Ishikawa (cell line): Measurements from ENCODE around the gene DLX1.
A peak's percentile ranks its signal among the peaks of the same experiment; 100 is the strongest.

Experiments used
- CREB1 ChIP-seq: IDR thresholded peaks from 2 replicates; pipeline ENCODE4 v1.6.1; 2012; ENCODE audit warnings: low read depth
- EP300 ChIP-seq: IDR thresholded peaks from 2 replicates; pipeline ENCODE4 v1.6.1; 2012; ENCODE audit warnings: borderline replicate concordance
- RAD21 ChIP-seq: IDR thresholded peaks from 2 replicates; pipeline ENCODE4 v1.6.1; 2012; ENCODE audit warnings: low read depth
- TAF1 ChIP-seq: IDR thresholded peaks from 2 replicates; pipeline ENCODE4 v1.6.1; 2012; ENCODE audit warnings: low read depth, mild to moderate bottlenecking
- TEAD4 ChIP-seq: IDR thresholded peaks from 2 replicates; pipeline ENCODE4 v1.6.1; 2012
- TF ChIP-seq, protein P1 (sequence below): IDR thresholded peaks from 2 replicates; pipeline ENCODE4 v1.6.1; 2012; ENCODE audit warnings: low read depth, mild to moderate bottlenecking
- TF ChIP-seq, protein P2 (sequence below): IDR thresholded peaks from 2 replicates; pipeline ENCODE4 v1.6.1; 2012

GRCh38 chr2:172095146-172095904, 10.0 kb downstream of the DLX1 start:
- TF ChIP-seq TAF1 (peak; percentile 27; the same call in 1 of the 2 replicates), CREB1 (no peak), TEAD4 (peak; percentile 54; the same call in 1 of the 2 replicates), EP300 (no peak), RAD21 (no peak)
- TF ChIP-seq, protein P1, sequence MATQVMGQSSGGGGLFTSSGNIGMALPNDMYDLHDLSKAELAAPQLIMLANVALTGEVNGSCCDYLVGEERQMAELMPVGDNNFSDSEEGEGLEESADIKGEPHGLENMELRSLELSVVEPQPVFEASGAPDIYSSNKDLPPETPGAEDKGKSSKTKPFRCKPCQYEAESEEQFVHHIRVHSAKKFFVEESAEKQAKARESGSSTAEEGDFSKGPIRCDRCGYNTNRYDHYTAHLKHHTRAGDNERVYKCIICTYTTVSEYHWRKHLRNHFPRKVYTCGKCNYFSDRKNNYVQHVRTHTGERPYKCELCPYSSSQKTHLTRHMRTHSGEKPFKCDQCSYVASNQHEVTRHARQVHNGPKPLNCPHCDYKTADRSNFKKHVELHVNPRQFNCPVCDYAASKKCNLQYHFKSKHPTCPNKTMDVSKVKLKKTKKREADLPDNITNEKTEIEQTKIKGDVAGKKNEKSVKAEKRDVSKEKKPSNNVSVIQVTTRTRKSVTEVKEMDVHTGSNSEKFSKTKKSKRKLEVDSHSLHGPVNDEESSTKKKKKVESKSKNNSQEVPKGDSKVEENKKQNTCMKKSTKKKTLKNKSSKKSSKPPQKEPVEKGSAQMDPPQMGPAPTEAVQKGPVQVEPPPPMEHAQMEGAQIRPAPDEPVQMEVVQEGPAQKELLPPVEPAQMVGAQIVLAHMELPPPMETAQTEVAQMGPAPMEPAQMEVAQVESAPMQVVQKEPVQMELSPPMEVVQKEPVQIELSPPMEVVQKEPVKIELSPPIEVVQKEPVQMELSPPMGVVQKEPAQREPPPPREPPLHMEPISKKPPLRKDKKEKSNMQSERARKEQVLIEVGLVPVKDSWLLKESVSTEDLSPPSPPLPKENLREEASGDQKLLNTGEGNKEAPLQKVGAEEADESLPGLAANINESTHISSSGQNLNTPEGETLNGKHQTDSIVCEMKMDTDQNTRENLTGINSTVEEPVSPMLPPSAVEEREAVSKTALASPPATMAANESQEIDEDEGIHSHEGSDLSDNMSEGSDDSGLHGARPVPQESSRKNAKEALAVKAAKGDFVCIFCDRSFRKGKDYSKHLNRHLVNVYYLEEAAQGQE, result no peak
- TF ChIP-seq, protein P2, sequence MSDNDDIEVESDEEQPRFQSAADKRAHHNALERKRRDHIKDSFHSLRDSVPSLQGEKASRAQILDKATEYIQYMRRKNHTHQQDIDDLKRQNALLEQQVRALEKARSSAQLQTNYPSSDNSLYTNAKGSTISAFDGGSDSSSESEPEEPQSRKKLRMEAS, result peak; percentile 44; the same call in 1 of the 2 replicates
